GM12874 (cell line): ENCODE measurements around the gene PRICKLE2.

ENCODE experiments used
- CTCF ChIP-seq: IDR thresholded peaks from 2 replicates; pipeline ENCODE4 v1.5.1; 2011; ENCODE audit warnings: low read depth, mild to moderate bottlenecking, control low read depth, low read length, moderate library complexity; ENCODE audit not compliant: insufficient read depth

The PRICKLE2 gene

GRCh38 chr3:64150623-64151207 is 74.6 kb downstream of the PRICKLE2 start:
- no peak for TF ChIP-seq CTCF

- no peak for TF ChIP-seq CTCF
Observed at GRCh38 chr3:64149886-64150285, 75.4 kb downstream of the PRICKLE2 start.

GRCh38 chr3:64148955-64149653 is 76.2 kb downstream of the PRICKLE2 start:
- TF ChIP-seq CTCF = no peak

- no peak for TF ChIP-seq CTCF
Observed at GRCh38 chr3:64147211-64147610, 78.1 kb downstream of the PRICKLE2 start.

GRCh38 chr3:64145438-64145837 is 79.8 kb downstream of the PRICKLE2 start:
- TF ChIP-seq CTCF = no peak

- no peak for TF ChIP-seq CTCF
Observed at GRCh38 chr3:64144241-64144900, 80.9 kb downstream of the PRICKLE2 start.

GRCh38 chr3:64143409-64144130 is 81.7 kb downstream of the PRICKLE2 start:
- TF ChIP-seq CTCF = no peak
